ENCODE data around the gene HAT1. TPM values are rescaled to one million over a fixed set of nuclear protein-coding genes. Genes with fewer than 3 reads are reported as not detected.
A peak's percentile ranks its signal among the peaks of the same experiment; 100 is the strongest.

Gene HAT1
- total and polyA plus RNA-seq, 11 donors: 9.9 to 60.7 (median 34.1) TPM

DNA sequence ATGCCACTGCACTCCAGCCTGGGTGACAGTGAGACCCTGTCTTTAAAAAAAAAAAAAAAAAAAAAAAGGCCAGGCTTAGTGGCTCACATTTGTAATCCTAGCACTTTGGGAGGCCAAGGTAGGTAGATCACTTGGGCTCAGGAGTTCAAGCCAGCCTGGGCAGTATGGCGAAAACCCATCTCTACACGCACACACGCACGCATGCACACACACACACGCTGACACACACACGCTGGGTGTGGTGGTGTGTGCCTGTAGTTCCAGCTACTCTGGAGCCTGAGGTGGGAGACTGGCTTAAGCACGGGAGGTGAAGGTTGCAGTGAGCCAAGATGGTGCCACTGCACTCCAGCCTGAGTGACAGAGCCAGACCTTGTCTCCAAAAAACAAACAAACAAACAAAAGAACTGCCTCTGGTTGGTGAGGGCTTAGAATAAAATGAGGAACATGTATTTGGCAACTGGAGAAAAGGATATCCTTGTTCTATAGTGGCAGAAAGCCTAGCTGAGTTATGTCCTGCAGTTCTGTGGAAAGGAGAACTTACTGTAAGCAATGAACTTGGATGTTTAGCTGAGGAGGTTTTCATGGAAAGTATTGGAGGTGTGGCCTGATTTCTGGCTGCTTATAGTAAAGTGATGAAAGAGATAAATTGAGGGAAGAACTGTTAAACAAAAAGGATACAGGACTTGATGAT is 34.0 kb downstream of the HAT1 start:
- DNase-seq (no peak), ATAC-seq (peak in 3 of 4 donors; percentile 39 to 76 (median 58))
- Histone ChIP-seq H3K27me3 (no peaks in the 10 kb centered on the region), H3K4me3 (no peak overlapping the region), H3K36me3 (peaks cover 0 to 32% (median 5%) of the 10 kb centered on the region in 9 donors), H3K4me1 (peaks cover 0 to 68% (median 4%) of the 10 kb centered on the region in 12 donors), H3K9me3 (no peaks in the 10 kb centered on the region), H3K27ac (peak overlapping the region in 1 of 12 donors; percentile 85)
- WGBS, 4 donors: 92 to 96% (median 94%) methylated on average over 7 of the region's 7 CpGs
- TF ChIP-seq, protein P1, sequence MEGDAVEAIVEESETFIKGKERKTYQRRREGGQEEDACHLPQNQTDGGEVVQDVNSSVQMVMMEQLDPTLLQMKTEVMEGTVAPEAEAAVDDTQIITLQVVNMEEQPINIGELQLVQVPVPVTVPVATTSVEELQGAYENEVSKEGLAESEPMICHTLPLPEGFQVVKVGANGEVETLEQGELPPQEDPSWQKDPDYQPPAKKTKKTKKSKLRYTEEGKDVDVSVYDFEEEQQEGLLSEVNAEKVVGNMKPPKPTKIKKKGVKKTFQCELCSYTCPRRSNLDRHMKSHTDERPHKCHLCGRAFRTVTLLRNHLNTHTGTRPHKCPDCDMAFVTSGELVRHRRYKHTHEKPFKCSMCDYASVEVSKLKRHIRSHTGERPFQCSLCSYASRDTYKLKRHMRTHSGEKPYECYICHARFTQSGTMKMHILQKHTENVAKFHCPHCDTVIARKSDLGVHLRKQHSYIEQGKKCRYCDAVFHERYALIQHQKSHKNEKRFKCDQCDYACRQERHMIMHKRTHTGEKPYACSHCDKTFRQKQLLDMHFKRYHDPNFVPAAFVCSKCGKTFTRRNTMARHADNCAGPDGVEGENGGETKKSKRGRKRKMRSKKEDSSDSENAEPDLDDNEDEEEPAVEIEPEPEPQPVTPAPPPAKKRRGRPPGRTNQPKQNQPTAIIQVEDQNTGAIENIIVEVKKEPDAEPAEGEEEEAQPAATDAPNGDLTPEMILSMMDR (IDR thresholded peaks at IDR 0.05): no peak
- TF ChIP-seq POLR2A (IDR thresholded peaks at IDR 0.05): no peak
- intact Hi-C loops (cut with DNase I): no loop called here

GRCh38 chr2:171957061-171957460 is 34.8 kb downstream of the HAT1 start:
- H3K4me1 ChIP-seq: peaks cover 0 to 68% (median 4%) of the 10 kb centered on the region in 12 donors
- no peaks in the 10 kb centered on the region for H3K9me3 ChIP-seq
- intact Hi-C loops (cut with DNase I): no loop called here
- no peak for DNase-seq
- peaks cover 0 to 32% (median 5%) of the 10 kb centered on the region in 9 donors for H3K36me3 ChIP-seq
- no peak overlapping the region for H3K4me3 ChIP-seq
- 95 to 98% (median 98%) methylated on average over 2 of the region's 2 CpGs for WGBS, 4 donors
- TF ChIP-seq, protein P1 (IDR thresholded peaks at IDR 0.05): peak in 1 of 12 donors; percentile 7
- no peak for TF ChIP-seq POLR2A (IDR thresholded peaks at IDR 0.05)
- H3K27ac ChIP-seq: peak overlapping the region in 1 of 12 donors; percentile 85
- no peaks in the 10 kb centered on the region for H3K27me3 ChIP-seq
- ATAC-seq: no peak

DNA sequence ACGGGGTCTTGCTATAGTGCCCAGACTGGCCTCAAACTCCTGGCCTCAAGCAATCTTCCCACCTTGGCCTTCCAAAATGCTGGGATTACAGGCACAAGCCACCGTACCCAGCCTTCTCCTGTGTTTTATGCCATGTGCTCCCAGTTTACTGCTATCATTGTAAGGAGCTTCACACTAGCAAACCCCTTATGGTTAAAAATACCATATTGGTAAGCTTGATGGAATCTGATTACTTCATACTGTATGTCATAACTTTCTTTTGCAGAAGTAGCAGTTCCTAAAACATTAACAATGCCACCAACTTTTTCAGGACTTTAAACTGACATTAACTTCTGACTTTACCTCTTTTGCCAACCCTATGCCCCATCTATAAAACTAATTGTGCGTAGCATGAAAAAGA is 36.2 kb downstream of the HAT1 start:
- Histone ChIP-seq H3K9me3 (no peaks in the 10 kb centered on the region), H3K36me3 (peaks cover 0 to 23% (median 0%) of the 10 kb centered on the region in 9 donors), H3K4me1 (peaks cover 0 to 68% (median 4%) of the 10 kb centered on the region in 12 donors), H3K4me3 (no peak overlapping the region), H3K27me3 (no peaks in the 10 kb centered on the region), H3K27ac (peak overlapping the region in 1 of 12 donors; percentile 85)
- ATAC-seq (peak in 3 of 4 donors; percentile 41 to 59 (median 52)), DNase-seq (no peak)
- intact Hi-C loops (cut with DNase I): no loop called here
- 80 to 88% (median 85%) methylated on average over 3 of the region's 3 CpGs for WGBS, 4 donors
- TF ChIP-seq, protein P1 (IDR thresholded peaks at IDR 0.05): no peak
- no peak for TF ChIP-seq POLR2A (IDR thresholded peaks at IDR 0.05)

DNA sequence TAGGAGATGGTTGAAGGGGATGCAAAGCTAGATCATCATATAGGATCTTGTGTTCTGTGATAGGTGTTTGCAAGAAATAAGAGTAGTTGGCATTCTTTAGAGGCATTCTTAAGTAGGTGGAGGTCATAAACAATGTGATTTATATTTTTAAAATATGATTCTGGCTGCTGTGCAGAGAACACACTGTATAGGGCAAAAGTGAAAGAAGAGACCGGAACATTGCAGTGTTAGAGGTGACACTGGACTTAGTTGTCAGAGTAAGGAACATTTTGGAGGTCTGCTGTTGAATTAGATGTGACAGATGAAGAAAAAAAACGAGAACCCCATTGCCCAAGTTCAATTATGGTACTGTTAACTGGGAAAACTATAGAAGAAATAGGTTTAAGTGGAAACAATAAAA is 37.7 kb downstream of the HAT1 start:
- H3K4me3 ChIP-seq: no peak overlapping the region
- no peak for DNase-seq
- peak overlapping the region in 1 of 12 donors; percentile 0 for H3K27ac ChIP-seq
- peak in 3 of 4 donors; percentile 34 to 47 (median 43) for ATAC-seq
- 67 to 86% (median 82%) methylated on average over 2 of the region's 2 CpGs for WGBS, 4 donors
- H3K27me3 ChIP-seq: no peaks in the 10 kb centered on the region
- H3K36me3 ChIP-seq: peaks cover 0 to 18% (median 0%) of the 10 kb centered on the region in 9 donors
- H3K9me3 ChIP-seq: no peaks in the 10 kb centered on the region
- TF ChIP-seq, protein P1 (IDR thresholded peaks at IDR 0.05): no peak
- no peak for TF ChIP-seq POLR2A (IDR thresholded peaks at IDR 0.05)
- intact Hi-C loops (cut with DNase I): no loop called here
- peaks cover 0 to 56% (median 2%) of the 10 kb centered on the region in 12 donors for H3K4me1 ChIP-seq
